Measurements from ENCODE around the gene PHB1. TPM values are rescaled to one million over a fixed set of nuclear protein-coding genes. Genes with fewer than 3 reads are reported as not detected.
"Not testable (repeated sequence)": the region's sequence is repeated elsewhere in the genome, so short reads cannot be mapped to it uniquely, and the experiment has no call there.

Gene PHB1
- polyA plus RNA-seq, 1 experiment = 228 TPM

DNA sequence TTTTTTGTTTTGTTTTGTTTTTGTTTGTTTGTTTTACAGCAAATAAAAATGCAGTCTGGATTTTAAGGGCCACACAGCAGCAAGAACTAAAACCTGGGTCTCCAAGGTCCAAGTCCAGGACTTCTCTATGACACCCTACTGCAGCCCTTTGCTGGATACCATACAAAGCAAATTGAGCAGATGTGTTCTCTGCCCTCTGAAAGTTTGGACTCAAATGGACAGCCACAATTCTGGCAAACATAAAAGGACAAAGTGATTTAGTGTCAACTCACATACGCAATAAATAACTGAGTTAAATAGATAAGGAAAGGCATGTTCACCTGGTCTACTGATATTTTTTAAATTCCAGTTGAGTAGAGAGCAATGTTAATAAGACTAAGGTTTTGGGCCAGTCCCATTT, 44.9 kb downstream of the PHB1 start:
- TF ChIP-seq, protein P1, sequence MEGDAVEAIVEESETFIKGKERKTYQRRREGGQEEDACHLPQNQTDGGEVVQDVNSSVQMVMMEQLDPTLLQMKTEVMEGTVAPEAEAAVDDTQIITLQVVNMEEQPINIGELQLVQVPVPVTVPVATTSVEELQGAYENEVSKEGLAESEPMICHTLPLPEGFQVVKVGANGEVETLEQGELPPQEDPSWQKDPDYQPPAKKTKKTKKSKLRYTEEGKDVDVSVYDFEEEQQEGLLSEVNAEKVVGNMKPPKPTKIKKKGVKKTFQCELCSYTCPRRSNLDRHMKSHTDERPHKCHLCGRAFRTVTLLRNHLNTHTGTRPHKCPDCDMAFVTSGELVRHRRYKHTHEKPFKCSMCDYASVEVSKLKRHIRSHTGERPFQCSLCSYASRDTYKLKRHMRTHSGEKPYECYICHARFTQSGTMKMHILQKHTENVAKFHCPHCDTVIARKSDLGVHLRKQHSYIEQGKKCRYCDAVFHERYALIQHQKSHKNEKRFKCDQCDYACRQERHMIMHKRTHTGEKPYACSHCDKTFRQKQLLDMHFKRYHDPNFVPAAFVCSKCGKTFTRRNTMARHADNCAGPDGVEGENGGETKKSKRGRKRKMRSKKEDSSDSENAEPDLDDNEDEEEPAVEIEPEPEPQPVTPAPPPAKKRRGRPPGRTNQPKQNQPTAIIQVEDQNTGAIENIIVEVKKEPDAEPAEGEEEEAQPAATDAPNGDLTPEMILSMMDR (IDR thresholded peaks at IDR 0.05; ENCODE audit: low read depth, low read length) = no peak
- no peak for DNase-seq (ENCODE audit: low read depth, low spot score)
- Histone ChIP-seq H3K9me3 (ENCODE audit: control insufficient read depth, insufficient read depth, low read length) (no peaks in the 10 kb centered on the region), H3K27ac (ENCODE audit: low read depth, low read length) (no peak overlapping the region), H3K4me3 (ENCODE audit: low read depth, low read length) (no peak overlapping the region), H3K27me3 (ENCODE audit: control insufficient read depth, insufficient read depth, low read length) (no peaks in the 10 kb centered on the region)
- ChIA-PET POLR2A (no interaction called here), CTCF (no interaction called here)

DNA sequence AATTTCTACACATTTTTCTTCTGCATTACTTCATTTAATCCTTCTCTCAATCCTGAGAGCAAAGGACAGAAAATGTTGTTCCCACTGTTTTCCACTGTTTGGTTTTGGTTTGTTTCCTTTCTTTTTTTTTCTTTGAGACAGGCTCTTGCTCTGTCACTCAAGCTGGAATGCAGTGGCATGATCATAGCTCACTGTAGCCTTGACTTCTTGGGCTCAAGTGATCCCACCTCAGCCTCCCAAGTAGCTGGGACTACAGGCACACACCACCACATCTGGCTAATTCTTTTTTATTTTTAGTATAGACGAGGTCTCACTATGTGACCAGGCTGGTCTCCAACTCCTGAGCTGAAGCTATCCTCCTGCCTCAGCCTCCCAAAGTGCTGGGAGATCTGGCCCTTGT, 45.6 kb downstream of the PHB1 start:
- TF ChIP-seq, protein P1 (IDR thresholded peaks at IDR 0.05; ENCODE audit: low read depth, low read length) = no peak
- CTCF ChIA-PET = interaction anchor here (1.0 to 1.1 kb wide), 2 partner anchors 8 to 24 kb away, joined by 3 to 8 read pairs; no protein-coding TSS in a partner anchor
- Histone ChIP-seq H3K9me3 (ENCODE audit: control insufficient read depth, insufficient read depth, low read length) (no peaks in the 10 kb centered on the region), H3K4me3 (ENCODE audit: low read depth, low read length) (no peak overlapping the region), H3K27me3 (ENCODE audit: control insufficient read depth, insufficient read depth, low read length) (no peaks in the 10 kb centered on the region), H3K27ac (ENCODE audit: low read depth, low read length) (no peak overlapping the region)
- DNase-seq (ENCODE audit: low read depth, low spot score) = no peak
- POLR2A ChIA-PET = no interaction called here

DNA sequence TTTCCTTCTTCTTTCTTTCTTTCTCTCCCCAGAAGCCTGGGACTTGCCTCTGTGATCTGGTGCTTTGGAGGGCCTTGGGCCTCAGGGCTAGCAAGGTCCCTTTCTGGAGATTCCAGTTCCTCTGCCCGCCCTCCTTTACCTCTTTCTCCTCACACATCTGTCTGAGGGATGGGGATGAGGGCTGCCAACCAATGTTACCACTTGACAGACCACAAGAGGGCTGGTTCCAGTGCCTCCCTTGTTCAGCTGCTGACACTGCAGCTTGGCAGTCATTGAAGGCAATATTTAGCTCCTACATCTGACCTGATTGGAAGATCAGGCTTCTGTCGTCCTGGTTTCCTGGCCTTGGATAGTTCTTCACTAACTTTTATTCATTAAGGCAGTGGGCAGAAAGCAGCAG, 49.0 kb downstream of the PHB1 start:
- Histone ChIP-seq H3K27ac (ENCODE audit: low read depth, low read length) (no peak overlapping the region), H3K27me3 (ENCODE audit: control insufficient read depth, insufficient read depth, low read length) (no peaks in the 10 kb centered on the region), H3K4me3 (ENCODE audit: low read depth, low read length) (no peak overlapping the region), H3K9me3 (ENCODE audit: control insufficient read depth, insufficient read depth, low read length) (no peaks in the 10 kb centered on the region)
- DNase-seq (ENCODE audit: low read depth, low spot score) = no peak
- POLR2A ChIA-PET = no interaction called here
- TF ChIP-seq, protein P1 (IDR thresholded peaks at IDR 0.05; ENCODE audit: low read depth, low read length) = no peak
- CTCF ChIA-PET = no interaction called here

DNA sequence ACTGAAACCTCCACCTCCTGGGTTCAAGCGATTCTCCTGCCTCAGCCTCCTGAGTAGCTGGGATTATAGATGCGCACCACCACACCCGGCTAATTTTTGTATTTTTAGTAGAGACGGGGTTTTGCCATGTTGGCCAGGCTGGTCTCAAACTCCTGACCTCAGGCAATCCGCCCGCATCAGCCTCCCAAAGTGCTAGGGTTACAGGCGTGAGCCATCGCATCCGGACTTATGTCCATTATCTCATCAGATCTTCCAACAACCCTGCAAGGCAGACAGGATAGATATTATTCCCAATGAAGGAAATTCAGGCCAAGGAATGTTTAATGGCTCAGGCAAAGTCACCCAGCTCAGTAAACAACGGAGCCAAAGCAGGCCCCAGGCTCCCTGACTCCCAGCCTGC, 49.6 kb downstream of the PHB1 start:
- H3K9me3 ChIP-seq (ENCODE audit: control insufficient read depth, insufficient read depth, low read length); POLR2A ChIA-PET; CTCF ChIA-PET; DNase-seq (ENCODE audit: low read depth, low spot score); H3K27ac ChIP-seq (ENCODE audit: low read depth, low read length); H3K4me3 ChIP-seq (ENCODE audit: low read depth, low read length); H3K27me3 ChIP-seq (ENCODE audit: control insufficient read depth, insufficient read depth, low read length): not testable (repeated sequence)

DNA sequence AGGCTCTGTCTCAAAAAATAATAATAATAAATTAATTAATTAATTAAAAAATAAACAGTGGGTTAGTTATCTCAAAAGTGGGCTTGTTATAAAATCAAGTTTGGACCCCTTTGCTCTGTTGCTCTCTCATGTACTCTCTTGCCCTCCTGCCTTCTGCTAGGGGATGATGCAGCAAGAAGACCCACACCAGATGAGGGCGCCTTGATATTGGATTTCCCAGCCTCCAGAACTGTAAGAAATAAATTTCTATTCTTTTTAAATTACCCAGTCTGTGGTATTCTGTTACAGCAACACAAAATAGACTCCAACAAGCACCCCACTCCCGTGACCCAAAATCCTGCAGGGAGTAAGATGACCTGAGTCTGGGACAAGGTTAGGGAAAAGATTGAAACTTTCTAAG, 50.6 kb downstream of the PHB1 start:
- Histone ChIP-seq H3K27me3 (ENCODE audit: control insufficient read depth, insufficient read depth, low read length) (no peaks in the 10 kb centered on the region), H3K4me3 (ENCODE audit: low read depth, low read length) (no peak overlapping the region), H3K27ac (ENCODE audit: low read depth, low read length) (no peak overlapping the region), H3K9me3 (ENCODE audit: control insufficient read depth, insufficient read depth, low read length) (no peaks in the 10 kb centered on the region)
- DNase-seq (ENCODE audit: low read depth, low spot score) = no peak
- CTCF ChIA-PET = no interaction called here
- TF ChIP-seq, protein P1 (IDR thresholded peaks at IDR 0.05; ENCODE audit: low read depth, low read length) = no peak
- POLR2A ChIA-PET = no interaction called here

DNA sequence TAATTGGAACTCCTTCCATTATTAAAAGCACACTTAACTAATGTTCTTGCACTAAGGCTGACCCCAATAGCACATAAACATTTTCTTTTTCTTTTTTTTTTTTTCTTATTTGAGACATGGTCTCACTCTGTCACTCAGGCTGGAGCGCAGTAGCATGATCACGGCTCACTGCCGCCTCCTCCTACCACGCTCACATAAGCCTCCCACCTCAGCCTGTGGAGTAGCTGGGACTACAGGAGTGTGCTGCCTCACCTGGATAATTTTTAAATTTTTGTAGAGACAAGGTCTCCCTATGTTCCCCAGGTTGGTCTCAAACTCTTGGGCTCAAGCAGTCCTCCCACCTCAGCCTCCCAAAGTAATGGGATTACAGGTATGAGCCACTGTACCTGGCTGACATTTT, 51.4 kb downstream of the PHB1 start:
- ChIA-PET POLR2A (no interaction called here), CTCF (interaction anchor here (0.6 to 0.8 kb wide), 2 partner anchors 32 to 194 kb away, joined by 3 to 6 read pairs; no protein-coding TSS in a partner anchor)
- H3K27ac ChIP-seq (ENCODE audit: low read depth, low read length) = no peak overlapping the region
- no peaks in the 10 kb centered on the region for H3K27me3 ChIP-seq (ENCODE audit: control insufficient read depth, insufficient read depth, low read length)
- DNase-seq (ENCODE audit: low read depth, low spot score) = no peak
- no peak overlapping the region for H3K4me3 ChIP-seq (ENCODE audit: low read depth, low read length)
- TF ChIP-seq, protein P1 (IDR thresholded peaks at IDR 0.05; ENCODE audit: low read depth, low read length) = no peak
- H3K9me3 ChIP-seq (ENCODE audit: control insufficient read depth, insufficient read depth, low read length) = no peaks in the 10 kb centered on the region
